ENCODE data around the gene CSRP1. TPM values are rescaled to one million over a fixed set of nuclear protein-coding genes. Genes with fewer than 3 reads are reported as not detected.

Gene CSRP1
- total and polyA plus RNA-seq, 9 of the 15 experiments (the other 6 are each of a cell fraction or from before 2014, with no cell fraction given) = 6.8 to 39.4 (median 23.7) TPM

DNA sequence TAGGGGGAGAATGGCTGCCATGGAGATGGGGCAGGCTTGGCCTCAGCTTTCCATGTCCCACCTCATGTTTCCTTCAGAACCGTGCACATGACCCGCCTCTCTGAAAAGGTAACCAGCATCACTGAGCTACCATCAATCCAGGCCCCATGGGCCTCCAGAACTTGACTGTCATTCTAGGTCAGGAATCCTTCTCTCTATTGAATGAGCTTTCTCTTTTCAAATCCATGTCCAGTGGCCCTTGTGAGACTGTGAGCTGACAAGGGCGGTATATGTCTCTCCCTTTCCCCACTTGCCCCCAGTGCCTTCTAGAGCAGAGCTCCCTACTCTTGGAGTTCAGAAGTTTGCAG is 4.4 kb downstream of the CSRP1 start:
- intact Hi-C loops (cut with micrococcal nuclease) = no loop called here
- in situ Hi-C loops (cut with MboI) = no loop called here
- CTCF ChIA-PET (ENCODE audit: low intra/inter-chr PET ratio) = no interaction called here
- no TSS peak for BruUV-seq (replicated peaks)
- TF ChIP-seq MBD2 (IDR thresholded peaks at IDR 0.05; ENCODE audit: borderline replicate concordance, low read depth) (no peak), KLF10 (CRISPR knock-in tag; IDR thresholded peaks at IDR 0.05) (no peak), TCFL5 (CRISPR knock-in tag; conservative IDR thresholded peaks at IDR 0.05) (no peak), KAT8 (IDR thresholded peaks at IDR 0.05; ENCODE audit: low read depth) (no peak), ATF1 (CRISPR knock-in tag; IDR thresholded peaks at IDR 0.05) (no peak), ATF1 (tag; IDR thresholded peaks at IDR 0.05) (no peak), PRPF4 (IDR thresholded peaks at IDR 0.05; ENCODE audit: insufficient read depth, low read depth, low read length, poor library complexity, severe bottlenecking) (no peak), NR2C2 (CRISPR knock-in tag; IDR thresholded peaks at IDR 0.05) (no peak), NR2C2 (tag; IDR thresholded peaks at IDR 0.05) (no peak), RNF2 (IDR thresholded peaks at IDR 0.05) (no peak)
- TF ChIP-seq, protein P1, sequence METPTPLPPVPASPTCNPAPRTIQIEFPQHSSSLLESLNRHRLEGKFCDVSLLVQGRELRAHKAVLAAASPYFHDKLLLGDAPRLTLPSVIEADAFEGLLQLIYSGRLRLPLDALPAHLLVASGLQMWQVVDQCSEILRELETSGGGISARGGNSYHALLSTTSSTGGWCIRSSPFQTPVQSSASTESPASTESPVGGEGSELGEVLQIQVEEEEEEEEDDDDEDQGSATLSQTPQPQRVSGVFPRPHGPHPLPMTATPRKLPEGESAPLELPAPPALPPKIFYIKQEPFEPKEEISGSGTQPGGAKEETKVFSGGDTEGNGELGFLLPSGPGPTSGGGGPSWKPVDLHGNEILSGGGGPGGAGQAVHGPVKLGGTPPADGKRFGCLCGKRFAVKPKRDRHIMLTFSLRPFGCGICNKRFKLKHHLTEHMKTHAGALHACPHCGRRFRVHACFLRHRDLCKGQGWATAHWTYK (CRISPR knock-in tag; IDR thresholded peaks at IDR 0.05) = no peak
- no peak overlapping the region for H3K4me2 ChIP-seq (ENCODE audit: insufficient read depth, low read length)
- no peak overlapping the region for H3K9ac ChIP-seq (ENCODE audit: insufficient read depth in 1 of 2, low read depth in 2 of 2, low read length in 2 of 2)
- H3K9me1 ChIP-seq (ENCODE audit: control insufficient read depth, insufficient read depth, low read length) = no peaks in the 10 kb centered on the region
- peaks cover 0 to 20% of the 10 kb centered on the region in 2 experiments; a peak in 1 of 5 replicates for H3K27me3 ChIP-seq (ENCODE audit: control insufficient read depth in 2 of 2, insufficient read depth in 2 of 2, low read length in 2 of 2)
- DNase-seq (ENCODE audit: extremely low read depth in 1 of 4, low spot score in 3 of 4) (no peak), FAIRE-seq (no peak), ATAC-seq (no peak)
- no peaks in the 10 kb centered on the region for H3K36me3 ChIP-seq (ENCODE audit: control insufficient read depth, insufficient read depth, low read length)
- H4K20me1 ChIP-seq (replicated peaks; ENCODE audit: control insufficient read depth, insufficient read depth, low read length) = no peaks in the 10 kb centered on the region
- H3K27ac ChIP-seq (ENCODE audit: extremely low read depth, low read depth, low read length) = no peak overlapping the region
- H3K4me3 ChIP-seq = no peak overlapping the region
- H3K4me1 ChIP-seq (replicated peaks in 1 of 2; ENCODE audit: control insufficient read depth in 2 of 2, insufficient read depth in 2 of 2, low read length in 2 of 2) = peaks cover 11 to 12% of the 10 kb centered on the region in 2 experiments
- H3K79me2 ChIP-seq (ENCODE audit: control insufficient read depth, insufficient read depth, low read length) = no peaks in the 10 kb centered on the region
- POLR2A ChIA-PET = interaction anchor here (0.7 to 3.4 kb wide), 5 partner anchors 8 to 147 kb away, joined by 3 to 14 read pairs (median 3); no protein-coding TSS in a partner anchor
- no peaks in the 10 kb centered on the region for H3K9me3 ChIP-seq (replicated peaks; ENCODE audit: control insufficient read depth, insufficient read depth, low read depth, low read length)
- 39% methylated on average over 3 of the region's 3 CpGs for WGBS (ENCODE audit: insufficient coverage, low coverage, missing lambda C conversion rate)
- H2AFZ ChIP-seq (ENCODE audit: low read depth, low read length) = no peak overlapping the region
